IPS-NIHi7 (cell line): ENCODE measurements around the gene SGMS1.
"Not testable (repeated sequence)": the region's sequence is repeated elsewhere in the genome, so short reads cannot be mapped to it uniquely, and the experiment has no call there.

Experiments
- DNase-seq: peaks from one replicate; pipeline ENCODE4 v3.0.0; 2012; ENCODE audit warnings: mixed read lengths; ENCODE audit errors: extremely low spot score

Gene SGMS1

GRCh38 chr10:50623663-50624412 is at the start of gene SGMS1:
TSS of gene SGMS1 (minus strand) at chr10:50623956. CDS start at chr10:50344114, 279,842 bp downstream.
- DNase-seq, result peak; percentile 85

- not testable (repeated sequence) for DNase-seq
These were observed 48.4 kb upstream of the SGMS1 start for GRCh38 chr10:50672152-50672551.

GRCh38 chr10:50671645-50672044 is 47.9 kb upstream of the SGMS1 start:
- DNase-seq, result not testable (repeated sequence)

- DNase-seq, result not testable (repeated sequence)
These were observed 46.2 kb upstream of the SGMS1 start for GRCh38 chr10:50669957-50670356.

GRCh38 chr10:50667353-50667752 is 43.6 kb upstream of the SGMS1 start:
- not testable (repeated sequence) for DNase-seq

- DNase-seq, result not testable (repeated sequence)
These were observed 38.7 kb upstream of the SGMS1 start for GRCh38 chr10:50662420-50662819.

GRCh38 chr10:50661563-50661962 is 37.8 kb upstream of the SGMS1 start:
- DNase-seq, result not testable (repeated sequence)

GRCh38 chr10:50659865-50660730 is 36.3 kb upstream of the SGMS1 start:
- DNase-seq, result not testable (repeated sequence)

GRCh38 chr10:50659016-50659864 is 35.5 kb upstream of the SGMS1 start:
- DNase-seq, result not testable (repeated sequence)

GRCh38 chr10:50658165-50658564 is 34.4 kb upstream of the SGMS1 start:
- no peak for DNase-seq

- DNase-seq, result no peak
These were observed 30.0 kb upstream of the SGMS1 start for GRCh38 chr10:50653758-50654157.

GRCh38 chr10:50653142-50653541 is 29.4 kb upstream of the SGMS1 start:
- DNase-seq, result peak; percentile 13

GRCh38 chr10:50651808-50652207 is 28.1 kb upstream of the SGMS1 start:
- DNase-seq, result no peak

GRCh38 chr10:50650481-50650880 is 26.7 kb upstream of the SGMS1 start:
- DNase-seq, result no peak

GRCh38 chr10:50648935-50649227 is 25.1 kb upstream of the SGMS1 start:
- no peak for DNase-seq

- no peak for DNase-seq
These were observed 24.6 kb upstream of the SGMS1 start for GRCh38 chr10:50648089-50648934.

GRCh38 chr10:50647350-50647749 is 23.6 kb upstream of the SGMS1 start:
- DNase-seq, result not testable (repeated sequence)

- no peak for DNase-seq
These were observed 21.5 kb upstream of the SGMS1 start for GRCh38 chr10:50645236-50645635.

- no peak for DNase-seq
These were observed 17.9 kb upstream of the SGMS1 start for GRCh38 chr10:50641626-50642025.

- no peak for DNase-seq
These were observed 16.5 kb upstream of the SGMS1 start for GRCh38 chr10:50640238-50640637.
